ENCODE results near the gene ZNF555. TPM values are rescaled to one million over a fixed set of nuclear protein-coding genes. Genes with fewer than 3 reads are reported as not detected.

ZNF555 gene
- polyA plus RNA-seq (2012; ENCODE audit: insufficient read length, low read depth), result 1.6 TPM

DNA sequence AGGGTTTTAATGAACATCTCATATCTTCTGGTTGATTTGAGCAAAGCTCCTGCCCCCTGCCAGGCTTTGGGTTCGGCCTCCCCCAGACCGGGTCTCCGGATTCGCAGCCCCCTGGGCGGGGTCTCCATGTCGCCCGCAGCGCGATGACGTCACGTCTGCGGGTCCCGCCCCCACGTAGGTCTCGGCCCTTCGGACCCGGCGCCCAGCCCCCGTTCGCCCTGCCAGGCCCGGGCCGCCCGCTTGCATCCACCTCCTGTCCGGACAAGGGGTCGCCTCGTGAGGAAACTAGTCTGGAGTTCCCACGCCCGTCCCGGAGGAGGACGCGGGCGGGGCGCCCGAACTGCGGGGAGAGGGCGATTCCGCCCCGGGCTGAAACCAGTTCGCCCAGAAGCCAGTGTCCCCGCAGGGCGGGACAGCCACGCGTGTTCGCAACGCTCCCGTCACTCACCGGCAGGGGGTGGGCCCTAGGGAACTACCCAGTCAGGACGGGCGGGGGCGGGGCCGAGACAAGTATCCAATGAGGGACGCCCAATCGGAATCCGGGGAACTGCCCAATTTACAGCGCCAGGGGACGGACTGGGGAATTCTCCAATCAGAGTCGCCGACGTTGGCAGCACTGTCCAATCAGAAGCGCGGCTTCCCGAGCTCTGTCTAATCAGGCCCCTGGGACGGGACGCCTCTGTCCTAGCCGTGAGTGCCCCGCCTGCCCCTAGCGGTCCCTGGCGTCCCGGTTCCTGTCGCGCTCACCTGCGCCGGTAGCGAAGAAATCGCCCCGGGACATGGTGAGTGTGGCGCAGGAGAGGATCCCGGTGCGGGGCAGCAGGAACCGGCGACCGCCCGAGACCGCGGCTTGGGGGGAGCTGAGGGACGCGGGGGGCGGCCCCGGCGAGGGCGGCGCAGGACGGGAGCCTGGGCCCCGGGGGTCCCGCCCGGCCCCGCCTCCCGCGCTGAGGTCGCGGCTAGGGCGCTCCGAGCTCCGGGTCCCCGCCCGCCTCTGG lies at the start of gene ZNF555:
TSS of gene ZNF555 (plus strand) at position 682 of the 998 bp plus-strand sequence. CDS start at position 780, 98 bp downstream.
- peak; percentile 55 for TF ChIP-seq FOXP2 (optimal IDR thresholded peaks at IDR 0.05; ENCODE audit: borderline replicate concordance, extremely low read depth, extremely low read length, insufficient read depth)
- peak; percentile 57; the same call in 1 of the 2 replicates for TF ChIP-seq SIN3A (IDR thresholded peaks at IDR 0.05; ENCODE audit: borderline replicate concordance, insufficient read depth, low read length)
- peak; percentile 59; the same call in 1 of the 2 replicates for TF ChIP-seq TAF1 (IDR thresholded peaks at IDR 0.05; ENCODE audit: borderline replicate concordance, insufficient read depth, low read length)
- TF ChIP-seq POLR2AphosphoS5 (IDR thresholded peaks at IDR 0.05; ENCODE audit: low read depth, low read length), result peak; percentile 56; the same call in 1 of the 2 replicates
- TF ChIP-seq, protein P1, sequence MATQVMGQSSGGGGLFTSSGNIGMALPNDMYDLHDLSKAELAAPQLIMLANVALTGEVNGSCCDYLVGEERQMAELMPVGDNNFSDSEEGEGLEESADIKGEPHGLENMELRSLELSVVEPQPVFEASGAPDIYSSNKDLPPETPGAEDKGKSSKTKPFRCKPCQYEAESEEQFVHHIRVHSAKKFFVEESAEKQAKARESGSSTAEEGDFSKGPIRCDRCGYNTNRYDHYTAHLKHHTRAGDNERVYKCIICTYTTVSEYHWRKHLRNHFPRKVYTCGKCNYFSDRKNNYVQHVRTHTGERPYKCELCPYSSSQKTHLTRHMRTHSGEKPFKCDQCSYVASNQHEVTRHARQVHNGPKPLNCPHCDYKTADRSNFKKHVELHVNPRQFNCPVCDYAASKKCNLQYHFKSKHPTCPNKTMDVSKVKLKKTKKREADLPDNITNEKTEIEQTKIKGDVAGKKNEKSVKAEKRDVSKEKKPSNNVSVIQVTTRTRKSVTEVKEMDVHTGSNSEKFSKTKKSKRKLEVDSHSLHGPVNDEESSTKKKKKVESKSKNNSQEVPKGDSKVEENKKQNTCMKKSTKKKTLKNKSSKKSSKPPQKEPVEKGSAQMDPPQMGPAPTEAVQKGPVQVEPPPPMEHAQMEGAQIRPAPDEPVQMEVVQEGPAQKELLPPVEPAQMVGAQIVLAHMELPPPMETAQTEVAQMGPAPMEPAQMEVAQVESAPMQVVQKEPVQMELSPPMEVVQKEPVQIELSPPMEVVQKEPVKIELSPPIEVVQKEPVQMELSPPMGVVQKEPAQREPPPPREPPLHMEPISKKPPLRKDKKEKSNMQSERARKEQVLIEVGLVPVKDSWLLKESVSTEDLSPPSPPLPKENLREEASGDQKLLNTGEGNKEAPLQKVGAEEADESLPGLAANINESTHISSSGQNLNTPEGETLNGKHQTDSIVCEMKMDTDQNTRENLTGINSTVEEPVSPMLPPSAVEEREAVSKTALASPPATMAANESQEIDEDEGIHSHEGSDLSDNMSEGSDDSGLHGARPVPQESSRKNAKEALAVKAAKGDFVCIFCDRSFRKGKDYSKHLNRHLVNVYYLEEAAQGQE (IDR thresholded peaks at IDR 0.05; ENCODE audit: insufficient read depth in 1 of 2, low read depth in 2 of 2, low read length in 2 of 2), result 0 out of 4 replicates have a peak, but pooled peaks of 1 of the 2 experiments have one; percentile 9

DNA sequence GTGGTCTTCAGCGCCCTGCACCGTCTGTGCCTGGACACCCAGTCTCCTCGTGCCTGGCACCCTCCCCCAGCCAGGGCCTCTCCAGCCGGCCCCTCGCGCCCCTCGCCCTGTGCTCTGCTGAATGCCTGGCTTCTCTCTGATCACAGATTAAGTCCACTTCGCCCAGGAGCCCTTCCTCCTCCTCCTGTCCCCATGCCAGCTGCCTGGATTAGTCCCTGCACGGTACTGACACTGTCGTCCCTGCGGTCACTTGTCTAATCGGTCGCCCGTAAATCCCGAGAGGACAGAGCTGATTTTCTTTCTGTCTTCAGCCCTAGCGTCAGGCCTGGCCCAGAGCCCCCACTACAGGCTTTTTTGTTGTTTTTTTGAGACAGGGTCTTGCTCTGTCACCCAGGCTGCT lies 49.4 kb upstream of the ZNF555 start:
- TF ChIP-seq TAF1 (IDR thresholded peaks at IDR 0.05; ENCODE audit: borderline replicate concordance, insufficient read depth, low read length), result no peak
- TF ChIP-seq, protein P1 (IDR thresholded peaks at IDR 0.05; ENCODE audit: insufficient read depth in 1 of 2, low read depth in 2 of 2, low read length in 2 of 2), result no peak
- TF ChIP-seq FOXP2 (optimal IDR thresholded peaks at IDR 0.05; ENCODE audit: borderline replicate concordance, extremely low read depth, extremely low read length, insufficient read depth), result no peak
- TF ChIP-seq POLR2AphosphoS5 (IDR thresholded peaks at IDR 0.05; ENCODE audit: low read depth, low read length), result no peak
- no peak for TF ChIP-seq SIN3A (IDR thresholded peaks at IDR 0.05; ENCODE audit: borderline replicate concordance, insufficient read depth, low read length)

DNA sequence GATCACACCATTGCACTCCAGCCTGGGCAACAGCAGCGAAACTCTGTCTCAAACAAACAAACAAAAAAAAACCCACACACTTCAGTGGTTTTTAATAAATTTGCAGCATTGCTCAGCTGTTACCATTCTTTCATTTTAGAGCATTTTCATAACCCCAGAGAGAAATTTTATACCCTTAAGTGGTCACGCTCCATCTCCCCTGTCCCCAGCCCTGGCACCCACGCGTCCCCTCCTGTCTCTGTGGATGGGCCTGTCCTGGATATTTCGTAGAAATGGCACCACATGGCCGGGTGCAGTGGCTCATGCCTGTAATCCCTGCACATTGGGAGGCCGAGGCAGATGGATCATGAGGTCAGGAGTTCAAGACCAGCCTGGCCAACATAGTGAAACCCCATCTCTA lies 48.1 kb upstream of the ZNF555 start:
- no peak for TF ChIP-seq SIN3A (IDR thresholded peaks at IDR 0.05; ENCODE audit: borderline replicate concordance, insufficient read depth, low read length)
- no peak for TF ChIP-seq FOXP2 (optimal IDR thresholded peaks at IDR 0.05; ENCODE audit: borderline replicate concordance, extremely low read depth, extremely low read length, insufficient read depth)
- TF ChIP-seq POLR2AphosphoS5 (IDR thresholded peaks at IDR 0.05; ENCODE audit: low read depth, low read length), result no peak
- no peak for TF ChIP-seq TAF1 (IDR thresholded peaks at IDR 0.05; ENCODE audit: borderline replicate concordance, insufficient read depth, low read length)
- TF ChIP-seq, protein P1 (IDR thresholded peaks at IDR 0.05; ENCODE audit: insufficient read depth in 1 of 2, low read depth in 2 of 2, low read length in 2 of 2), result no peak

DNA sequence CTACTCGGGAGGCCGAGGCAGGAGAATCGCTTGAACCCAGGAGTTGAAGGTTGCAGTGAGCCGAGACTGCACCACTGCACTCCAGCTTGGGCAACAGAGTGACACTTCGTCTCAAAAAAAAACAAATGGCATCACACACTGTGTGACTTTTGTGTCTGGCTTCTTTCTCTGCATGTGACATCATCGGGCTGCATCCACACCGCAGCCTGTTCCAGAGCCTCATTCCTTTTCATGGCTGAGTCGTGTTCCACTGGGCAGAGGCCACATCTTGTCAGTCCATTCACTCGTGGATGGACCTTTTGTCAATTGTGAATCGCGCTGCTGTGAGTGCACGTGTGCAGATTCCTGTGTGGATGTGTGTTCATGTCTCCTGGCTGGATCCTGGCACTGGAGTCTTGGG lies 47.7 kb upstream of the ZNF555 start:
- TF ChIP-seq FOXP2 (optimal IDR thresholded peaks at IDR 0.05; ENCODE audit: borderline replicate concordance, extremely low read depth, extremely low read length, insufficient read depth) (no peak), POLR2AphosphoS5 (IDR thresholded peaks at IDR 0.05; ENCODE audit: low read depth, low read length) (no peak), TAF1 (IDR thresholded peaks at IDR 0.05; ENCODE audit: borderline replicate concordance, insufficient read depth, low read length) (no peak), SIN3A (IDR thresholded peaks at IDR 0.05; ENCODE audit: borderline replicate concordance, insufficient read depth, low read length) (no peak)
- TF ChIP-seq, protein P1 (IDR thresholded peaks at IDR 0.05; ENCODE audit: insufficient read depth in 1 of 2, low read depth in 2 of 2, low read length in 2 of 2), result no peak
